ENCODE measurements around the gene B3GALNT2.
"Not testable (repeated sequence)": the region's sequence is repeated elsewhere in the genome, so short reads cannot be mapped to it uniquely, and the experiment has no call there.

B3GALNT2 gene

DNA sequence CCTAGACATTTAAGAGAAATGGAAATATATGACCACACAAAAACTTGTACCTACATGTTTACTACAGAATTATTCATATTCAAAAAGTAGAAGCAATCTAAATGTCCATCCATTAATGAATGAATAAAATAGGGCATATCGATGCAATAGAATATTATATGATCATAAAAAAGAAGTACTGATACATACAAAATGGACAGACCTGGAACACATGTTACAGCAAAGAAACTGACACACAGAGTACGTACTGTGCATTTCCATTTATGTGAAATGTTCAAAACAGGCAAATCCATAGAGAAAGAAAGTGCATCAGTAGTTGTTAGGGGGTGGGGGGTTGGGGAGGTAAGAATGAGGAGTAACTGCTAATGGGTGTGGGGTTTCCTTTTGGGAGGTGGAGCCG is 39.2 kb downstream of the B3GALNT2 start:
- Histone ChIP-seq H3K27me3 (replicated peaks; ENCODE audit: control insufficient read depth, insufficient read depth, low read length) (no peaks in the 10 kb centered on the region), H3K4me3 (replicated peaks; ENCODE audit: low read depth, low read length) (no peak overlapping the region), H3K36me3 (ENCODE audit: control insufficient read depth, insufficient read depth, low read length) (no peaks in the 10 kb centered on the region)
- no peak for DNase-seq (ENCODE audit: extremely low read depth, insufficient read length)
- TF ChIP-seq, protein P1, sequence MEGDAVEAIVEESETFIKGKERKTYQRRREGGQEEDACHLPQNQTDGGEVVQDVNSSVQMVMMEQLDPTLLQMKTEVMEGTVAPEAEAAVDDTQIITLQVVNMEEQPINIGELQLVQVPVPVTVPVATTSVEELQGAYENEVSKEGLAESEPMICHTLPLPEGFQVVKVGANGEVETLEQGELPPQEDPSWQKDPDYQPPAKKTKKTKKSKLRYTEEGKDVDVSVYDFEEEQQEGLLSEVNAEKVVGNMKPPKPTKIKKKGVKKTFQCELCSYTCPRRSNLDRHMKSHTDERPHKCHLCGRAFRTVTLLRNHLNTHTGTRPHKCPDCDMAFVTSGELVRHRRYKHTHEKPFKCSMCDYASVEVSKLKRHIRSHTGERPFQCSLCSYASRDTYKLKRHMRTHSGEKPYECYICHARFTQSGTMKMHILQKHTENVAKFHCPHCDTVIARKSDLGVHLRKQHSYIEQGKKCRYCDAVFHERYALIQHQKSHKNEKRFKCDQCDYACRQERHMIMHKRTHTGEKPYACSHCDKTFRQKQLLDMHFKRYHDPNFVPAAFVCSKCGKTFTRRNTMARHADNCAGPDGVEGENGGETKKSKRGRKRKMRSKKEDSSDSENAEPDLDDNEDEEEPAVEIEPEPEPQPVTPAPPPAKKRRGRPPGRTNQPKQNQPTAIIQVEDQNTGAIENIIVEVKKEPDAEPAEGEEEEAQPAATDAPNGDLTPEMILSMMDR (IDR thresholded peaks at IDR 0.05; ENCODE audit: insufficient read depth, low read length, poor library complexity, severe bottlenecking) = no peak

DNA sequence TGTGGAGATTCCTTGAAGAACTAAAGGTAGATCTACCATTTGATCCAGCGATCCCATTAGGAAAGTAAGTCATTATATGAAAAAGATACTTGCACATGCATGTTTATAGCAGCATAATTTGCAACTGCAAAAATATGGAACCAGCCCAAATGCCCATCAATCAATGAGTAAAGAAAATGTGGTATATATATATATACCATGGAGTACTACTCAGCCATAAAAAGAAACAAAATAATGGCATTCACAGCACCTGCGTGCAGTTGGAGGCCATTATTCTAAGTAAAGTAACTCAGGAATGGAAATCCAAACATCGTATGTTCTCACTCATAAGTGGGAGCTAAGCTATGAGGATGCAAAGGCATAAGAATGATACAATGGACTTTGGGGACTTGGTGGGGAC is 41.4 kb downstream of the B3GALNT2 start:
- not testable (repeated sequence) for H3K27me3 ChIP-seq (replicated peaks; ENCODE audit: control insufficient read depth, insufficient read depth, low read length); DNase-seq (ENCODE audit: extremely low read depth, insufficient read length); H3K4me3 ChIP-seq (replicated peaks; ENCODE audit: low read depth, low read length); H3K36me3 ChIP-seq (ENCODE audit: control insufficient read depth, insufficient read depth, low read length)

DNA sequence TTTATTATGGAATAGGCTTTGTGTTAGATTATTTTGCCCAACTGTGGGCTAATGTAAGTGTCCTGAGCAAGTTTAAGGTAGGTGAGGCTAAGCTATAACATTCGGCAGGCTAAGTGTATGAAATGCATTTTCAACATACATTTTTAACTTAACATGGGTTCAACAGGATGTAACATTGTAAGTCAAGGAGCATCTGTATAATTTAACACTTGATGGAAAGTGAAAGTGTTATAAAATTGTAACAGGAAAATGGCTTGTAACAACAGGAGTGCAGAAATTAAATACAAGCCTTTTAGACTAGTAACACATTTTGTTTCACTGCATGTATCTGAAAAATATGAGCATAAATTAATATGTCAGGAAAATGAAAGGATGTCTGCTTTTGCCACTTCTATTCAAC is 42.3 kb downstream of the B3GALNT2 start:
- no peaks in the 10 kb centered on the region for H3K27me3 ChIP-seq (replicated peaks; ENCODE audit: control insufficient read depth, insufficient read depth, low read length)
- TF ChIP-seq, protein P1 (IDR thresholded peaks at IDR 0.05; ENCODE audit: insufficient read depth, low read length, poor library complexity, severe bottlenecking) = no peak
- H3K36me3 ChIP-seq (ENCODE audit: control insufficient read depth, insufficient read depth, low read length) = no peaks in the 10 kb centered on the region
- DNase-seq (ENCODE audit: extremely low read depth, insufficient read length) = no peak
- H3K4me3 ChIP-seq (replicated peaks; ENCODE audit: low read depth, low read length) = no peak overlapping the region

DNA sequence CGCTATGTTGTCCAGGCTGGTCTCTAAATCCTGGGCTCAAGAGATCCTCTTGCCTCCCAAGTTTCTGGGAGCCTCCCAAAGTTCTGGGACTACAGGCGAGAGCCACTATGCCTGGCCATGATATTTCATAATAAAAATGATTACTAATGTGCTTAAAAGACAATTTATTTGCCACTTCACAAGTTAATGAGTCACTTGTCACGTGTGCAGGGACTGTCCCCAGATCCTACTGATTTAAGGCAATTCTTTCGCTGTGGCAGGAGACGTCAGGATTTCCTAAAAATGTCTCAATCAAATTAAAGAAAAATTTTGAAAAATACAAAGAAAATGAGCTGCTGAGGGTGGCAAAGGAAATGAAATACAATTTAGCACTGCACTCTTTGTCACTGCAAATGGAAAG is 43.5 kb downstream of the B3GALNT2 start:
- Histone ChIP-seq H3K4me3 (replicated peaks; ENCODE audit: low read depth, low read length) (no peak overlapping the region), H3K27me3 (replicated peaks; ENCODE audit: control insufficient read depth, insufficient read depth, low read length) (no peaks in the 10 kb centered on the region), H3K36me3 (ENCODE audit: control insufficient read depth, insufficient read depth, low read length) (no peaks in the 10 kb centered on the region)
- no peak for DNase-seq (ENCODE audit: extremely low read depth, insufficient read length)
- TF ChIP-seq, protein P1 (IDR thresholded peaks at IDR 0.05; ENCODE audit: insufficient read depth, low read length, poor library complexity, severe bottlenecking) = no peak

DNA sequence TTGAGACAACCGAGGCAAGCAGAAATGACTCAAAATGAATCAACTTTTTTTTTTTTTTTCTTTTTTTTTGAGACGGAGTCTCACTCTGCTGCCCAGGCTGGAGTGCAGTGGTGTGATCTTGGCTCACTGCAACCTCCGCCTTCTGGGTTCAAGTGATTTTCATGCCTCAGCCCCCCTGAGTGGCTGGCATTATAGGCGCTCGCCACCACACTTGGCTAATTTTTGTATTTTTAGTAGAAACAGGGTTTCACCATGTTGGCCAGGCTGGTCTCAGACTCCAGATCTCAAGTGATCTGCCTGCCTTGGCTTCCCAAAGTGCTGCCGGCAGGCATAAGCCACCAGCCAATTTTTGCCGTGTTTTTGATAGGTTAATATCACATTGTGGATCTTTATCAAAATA is 46.4 kb downstream of the B3GALNT2 start:
- H3K27me3 ChIP-seq (replicated peaks; ENCODE audit: control insufficient read depth, insufficient read depth, low read length); DNase-seq (ENCODE audit: extremely low read depth, insufficient read length); H3K36me3 ChIP-seq (ENCODE audit: control insufficient read depth, insufficient read depth, low read length); H3K4me3 ChIP-seq (replicated peaks; ENCODE audit: low read depth, low read length): not testable (repeated sequence)

DNA sequence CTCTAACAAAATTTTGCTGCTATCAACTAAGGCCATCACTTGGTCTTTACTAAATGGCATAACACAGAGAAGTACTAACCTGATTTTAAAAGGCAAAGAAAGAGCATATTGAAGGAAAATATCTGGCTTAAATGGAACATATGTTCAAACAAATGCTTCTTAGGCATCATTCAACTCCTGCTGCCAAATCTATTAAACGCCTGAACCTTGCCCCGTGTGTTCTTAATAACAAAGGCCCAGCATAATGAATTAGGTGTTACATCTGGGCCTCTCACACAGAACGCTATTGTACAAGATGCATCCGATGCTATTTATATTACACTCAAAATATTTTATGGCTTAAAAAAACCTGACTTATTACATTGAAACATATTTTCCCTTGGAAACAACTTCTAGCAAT is 48.4 kb downstream of the B3GALNT2 start:
- H3K4me3 ChIP-seq (replicated peaks; ENCODE audit: low read depth, low read length) = no peak overlapping the region
- no peaks in the 10 kb centered on the region for H3K27me3 ChIP-seq (replicated peaks; ENCODE audit: control insufficient read depth, insufficient read depth, low read length)
- no peak for DNase-seq (ENCODE audit: extremely low read depth, insufficient read length)
- H3K36me3 ChIP-seq (ENCODE audit: control insufficient read depth, insufficient read depth, low read length) = peaks cover 3% of the 10 kb centered on the region
- TF ChIP-seq, protein P1 (IDR thresholded peaks at IDR 0.05; ENCODE audit: insufficient read depth, low read length, poor library complexity, severe bottlenecking) = no peak

DNA sequence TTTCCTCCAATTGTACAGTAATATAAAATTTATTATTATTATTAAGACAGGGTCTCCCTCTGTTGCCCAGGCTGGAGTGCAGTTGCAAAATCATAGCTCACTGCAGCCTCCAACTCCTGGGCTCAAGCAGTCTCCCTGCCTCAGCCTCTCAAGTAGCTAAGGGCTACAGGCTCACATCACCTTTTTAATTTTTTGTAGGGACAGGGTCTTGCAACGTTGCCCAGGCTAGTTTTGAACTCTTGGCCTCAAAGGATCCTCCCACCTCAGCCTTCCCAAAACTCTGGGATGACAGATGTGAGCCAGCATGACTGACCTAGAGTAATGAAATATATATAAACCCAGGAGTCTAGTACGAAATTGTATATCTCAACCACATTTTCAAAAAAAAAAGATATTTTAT is 49.2 kb downstream of the B3GALNT2 start:
- no peak for DNase-seq (ENCODE audit: extremely low read depth, insufficient read length)
- Histone ChIP-seq H3K4me3 (replicated peaks; ENCODE audit: low read depth, low read length) (no peak overlapping the region), H3K27me3 (replicated peaks; ENCODE audit: control insufficient read depth, insufficient read depth, low read length) (no peaks in the 10 kb centered on the region), H3K36me3 (ENCODE audit: control insufficient read depth, insufficient read depth, low read length) (peaks cover 3% of the 10 kb centered on the region)
- TF ChIP-seq, protein P1 (IDR thresholded peaks at IDR 0.05; ENCODE audit: insufficient read depth, low read length, poor library complexity, severe bottlenecking) = no peak
